DMS79 treated with DMSO at 0.1 percent for 48 hours (cell line): ENCODE data around the gene FLNB.

ENCODE experiments used
- DNase-seq: peaks from one replicate; lab custom pipeline; 2025; lab: John Stamatoyannopoulos, UW

Gene FLNB

GRCh38 chr3:58205981-58206380, 197.8 kb downstream of the FLNB start:
- DNase-seq = no peak

GRCh38 chr3:58206406-58207011, 198.3 kb downstream of the FLNB start:
- DNase-seq = no peak

- DNase-seq = no peak
Measured at GRCh38 chr3:58207954-58208353, 199.7 kb downstream of the FLNB start.

- no peak for DNase-seq
Measured at GRCh38 chr3:58209933-58210332, 201.7 kb downstream of the FLNB start.

GRCh38 chr3:58210761-58211460, 202.7 kb downstream of the FLNB start, which contains the start of gene DNASE1L3:
TSS of gene DNASE1L3 (minus strand) at chr3:58210972. CDS start at chr3:58210906, 66 bp downstream.
- DNase-seq = no peak

GRCh38 chr3:58214484-58215316, 206.5 kb downstream of the FLNB start:
- DNase-seq = no peak

GRCh38 chr3:58215317-58216025, 207.2 kb downstream of the FLNB start:
- no peak for DNase-seq

- DNase-seq = no peak
Measured at GRCh38 chr3:58216496-58217195, 208.4 kb downstream of the FLNB start.

- DNase-seq = peak; percentile 12
Measured at GRCh38 chr3:58217209-58217811, 209.1 kb downstream of the FLNB start.

GRCh38 chr3:58218904-58219303, 210.7 kb downstream of the FLNB start:
- no peak for DNase-seq
